HepG2 (cell line): Measurements from ENCODE around the gene CENPB. TPM values are rescaled to one million over a fixed set of nuclear protein-coding genes. Genes with fewer than 3 reads are reported as not detected.
A peak's percentile ranks its signal among the peaks of the same experiment; 100 is the strongest.

Source experiments
- CEBPG ChIP-seq: IDR thresholded peaks from 2 replicates; pipeline ENCODE4 v1.6.1; 2016
- DMAP1 ChIP-seq: IDR thresholded peaks from 2 replicates; pipeline ENCODE4 v1.6.1; 2016
- HDAC2 ChIP-seq: sonication (generic); formaldehyde crosslinking; IDR thresholded peaks from 2 replicates; pipeline ENCODE4 v1.4.0; 2020; ENCODE audit warnings: missing genetic modification reagents
- IRX3 ChIP-seq: sonication (generic); formaldehyde crosslinking; IDR thresholded peaks from 2 replicates; pipeline ENCODE4 v1.8.1; 2023; ENCODE audit warnings: mild to moderate bottlenecking, low read depth, missing genetic modification reagents, borderline replicate concordance
- MYC ChIP-seq: sonication (generic); formaldehyde crosslinking; IDR thresholded peaks from 2 replicates; pipeline ENCODE4 v1.9.0; 2021; ENCODE audit warnings: missing genetic modification reagents, borderline replicate concordance
- PCBP2 ChIP-seq: fragments of 200-400 bp; formaldehyde crosslinking; optimal IDR thresholded peaks from 2 replicates; pipeline ENCODE3; 2018; ENCODE audit warnings: low read length, low read depth; ENCODE audit not compliant: poor library complexity, severe bottlenecking
- PHB2 ChIP-seq: fragments of 450-650 bp; IDR thresholded peaks from 2 replicates; pipeline ENCODE4 v1.6.1; 2018; ENCODE audit not compliant: partially characterized antibody
- PREB ChIP-seq: sonication (generic); formaldehyde crosslinking; IDR thresholded peaks from 2 replicates; pipeline ENCODE4 v1.4.0; 2020; ENCODE audit warnings: missing genetic modification reagents
- PRMT3 ChIP-seq: sonication (generic); formaldehyde crosslinking; IDR thresholded peaks from 2 replicates; pipeline ENCODE4 v1.8.1; 2022; ENCODE audit warnings: low read depth, mild to moderate bottlenecking, moderate library complexity, missing genetic modification reagents, borderline replicate concordance
- SMAD9 ChIP-seq: sonication (generic); formaldehyde crosslinking; IDR thresholded peaks from 2 replicates; pipeline ENCODE4 v1.5.1; 2020; ENCODE audit warnings: mild to moderate bottlenecking, missing genetic modification reagents
- SNAPC5 ChIP-seq: sonication (generic); formaldehyde crosslinking; IDR thresholded peaks from 2 replicates; pipeline ENCODE4 v1.8.1; 2023; ENCODE audit warnings: mild to moderate bottlenecking, missing genetic modification reagents, borderline replicate concordance
- TCF7L2 ChIP-seq: IDR thresholded peaks from 2 replicates; pipeline ENCODE4 v1.6.1; 2011; ENCODE audit warnings: mild to moderate bottlenecking, low read depth, low read length, moderate library complexity
- THAP11 ChIP-seq: IDR thresholded peaks from 2 replicates; pipeline ENCODE4 v1.6.1; 2016; ENCODE audit warnings: missing biosample characterization, missing genetic modification reagents
- ZBTB38 ChIP-seq: sonication (generic); formaldehyde crosslinking; IDR thresholded peaks from 2 replicates; pipeline ENCODE4 v1.5.1; 2020; ENCODE audit warnings: mild to moderate bottlenecking, missing genetic modification reagents
- ZMYM4 ChIP-seq: sonication (generic); formaldehyde crosslinking; IDR thresholded peaks from 2 replicates; pipeline ENCODE4 v1.8.1; 2023; ENCODE audit warnings: mild to moderate bottlenecking, missing genetic modification reagents
- ZNF121 ChIP-seq: sonication (generic); formaldehyde crosslinking; IDR thresholded peaks from 2 replicates; pipeline ENCODE4 v1.5.0; 2020; ENCODE audit warnings: mild to moderate bottlenecking, missing genetic modification reagents
- ZNF136 ChIP-seq: sonication (generic); formaldehyde crosslinking; IDR thresholded peaks from 2 replicates; pipeline ENCODE4 v1.8.1; 2022; ENCODE audit warnings: low read depth, mild to moderate bottlenecking, moderate library complexity, missing genetic modification reagents
- ZNF17 ChIP-seq: sonication (generic); formaldehyde crosslinking; IDR thresholded peaks from 2 replicates; pipeline ENCODE4 v1.5.0; 2020; ENCODE audit warnings: mild to moderate bottlenecking, missing genetic modification reagents
- ZNF703 ChIP-seq: sonication (generic); formaldehyde crosslinking; IDR thresholded peaks from 2 replicates; pipeline ENCODE4 v1.5.1; 2020; ENCODE audit warnings: missing genetic modification reagents, mild to moderate bottlenecking, moderate library complexity, borderline replicate concordance
- ZNF883 ChIP-seq: sonication (generic); formaldehyde crosslinking; IDR thresholded peaks from 2 replicates; pipeline ENCODE4 v1.5.1; 2020; ENCODE audit warnings: mild to moderate bottlenecking, missing genetic modification reagents; ENCODE audit errors: not compliant biosample characterization
- ZZZ3 ChIP-seq: sonication (generic); formaldehyde crosslinking; IDR thresholded peaks from 2 replicates; pipeline ENCODE4 v1.4.0; 2020; ENCODE audit warnings: missing genetic modification reagents, mild to moderate bottlenecking, borderline replicate concordance
- polyA plus RNA-seq, 8 experiments: library from polyadenylated mRNA; depleted of rRNA in 3 of 8; stranded (reverse) in 7 of 8; unstranded in 1 of 8; fragments of >200 nt; fragmentation: Illumina TruSeq in 4 of 8; extraction: Trizol in 4 of 8; gene quantifications; 2 replicates each; pipeline versions ENCODE4 v1.2.1 to v1.2.3, GENCODE V29; 2011 to 2016; ENCODE audit warnings: low read depth in 4 of 8, missing spikeins in 1 of 8, mixed read lengths in 1 of 8; ENCODE audit not compliant: insufficient read depth in 1 of 8
- total RNA-seq, 5 experiments: library from RNA; depleted of rRNA; stranded (reverse); fragments of >200 nt; fragmentation: Illumina TruSeq; extraction: Trizol; gene quantifications; 2 replicates each; pipeline ENCODE4 v1.2.3, GENCODE V29; 2016; ENCODE audit warnings: low read depth in 1 of 5
- TF ChIP-seq, protein P1 (sequence below): sonication (generic); formaldehyde crosslinking; conservative IDR thresholded peaks from 2 replicates; pipeline ENCODE4 v1.4.0; 2020; ENCODE audit warnings: missing genetic modification reagents
- TF ChIP-seq, protein P2 (sequence below): IDR thresholded peaks from 2 replicates; pipeline ENCODE4 v1.6.1; 2016; ENCODE audit warnings: mild to moderate bottlenecking
- TF ChIP-seq, protein P3 (sequence below): sonication (generic); formaldehyde crosslinking; IDR thresholded peaks from 2 replicates; pipeline ENCODE4 v1.4.0; 2020; ENCODE audit warnings: mild to moderate bottlenecking, missing genetic modification reagents

Gene CENPB
- total and polyA plus RNA-seq, 2 of the 13 experiments (the other 11 are each of a cell fraction or from before 2014, with no cell fraction given), result 10.4 to 54.5 TPM

GRCh38 chr20:3818155-3819151 is 31.9 kb upstream of the CENPB start (continued):
- TF ChIP-seq PCBP2 (no peak), ZNF121 (CRISPR knock-in tag) (peak; percentile 40; the same call in 1 of the 2 replicates), CEBPG (CRISPR knock-in tag) (peak; percentile 79), THAP11 (CRISPR knock-in tag) (peak; percentile 88), ZNF17 (CRISPR knock-in tag) (no peak), HDAC2 (CRISPR knock-in tag) (peak; percentile 92), SNAPC5 (no peak), SMAD9 (CRISPR knock-in tag) (no peak), ZNF136 (peak; percentile 87), ZZZ3 (no peak), PRMT3 (CRISPR knock-in tag) (no peak), DMAP1 (CRISPR knock-in tag) (peak; percentile 86), PHB2 (no peak), TCF7L2 (no peak), MYC (CRISPR knock-in tag) (peak; percentile 85), ZBTB38 (CRISPR knock-in tag) (peak; percentile 90), ZNF883 (CRISPR knock-in tag) (peak; percentile 92), PREB (CRISPR knock-in tag) (no peak), IRX3 (CRISPR knock-in tag) (no peak), ZNF703 (CRISPR knock-in tag) (no peak), ZMYM4 (CRISPR knock-in tag) (peak; percentile 86)
- TF ChIP-seq, protein P1, sequence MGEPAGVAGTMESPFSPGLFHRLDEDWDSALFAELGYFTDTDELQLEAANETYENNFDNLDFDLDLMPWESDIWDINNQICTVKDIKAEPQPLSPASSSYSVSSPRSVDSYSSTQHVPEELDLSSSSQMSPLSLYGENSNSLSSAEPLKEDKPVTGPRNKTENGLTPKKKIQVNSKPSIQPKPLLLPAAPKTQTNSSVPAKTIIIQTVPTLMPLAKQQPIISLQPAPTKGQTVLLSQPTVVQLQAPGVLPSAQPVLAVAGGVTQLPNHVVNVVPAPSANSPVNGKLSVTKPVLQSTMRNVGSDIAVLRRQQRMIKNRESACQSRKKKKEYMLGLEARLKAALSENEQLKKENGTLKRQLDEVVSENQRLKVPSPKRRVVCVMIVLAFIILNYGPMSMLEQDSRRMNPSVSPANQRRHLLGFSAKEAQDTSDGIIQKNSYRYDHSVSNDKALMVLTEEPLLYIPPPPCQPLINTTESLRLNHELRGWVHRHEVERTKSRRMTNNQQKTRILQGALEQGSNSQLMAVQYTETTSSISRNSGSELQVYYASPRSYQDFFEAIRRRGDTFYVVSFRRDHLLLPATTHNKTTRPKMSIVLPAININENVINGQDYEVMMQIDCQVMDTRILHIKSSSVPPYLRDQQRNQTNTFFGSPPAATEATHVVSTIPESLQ (CRISPR knock-in tag), result no peak
- TF ChIP-seq, protein P2, sequence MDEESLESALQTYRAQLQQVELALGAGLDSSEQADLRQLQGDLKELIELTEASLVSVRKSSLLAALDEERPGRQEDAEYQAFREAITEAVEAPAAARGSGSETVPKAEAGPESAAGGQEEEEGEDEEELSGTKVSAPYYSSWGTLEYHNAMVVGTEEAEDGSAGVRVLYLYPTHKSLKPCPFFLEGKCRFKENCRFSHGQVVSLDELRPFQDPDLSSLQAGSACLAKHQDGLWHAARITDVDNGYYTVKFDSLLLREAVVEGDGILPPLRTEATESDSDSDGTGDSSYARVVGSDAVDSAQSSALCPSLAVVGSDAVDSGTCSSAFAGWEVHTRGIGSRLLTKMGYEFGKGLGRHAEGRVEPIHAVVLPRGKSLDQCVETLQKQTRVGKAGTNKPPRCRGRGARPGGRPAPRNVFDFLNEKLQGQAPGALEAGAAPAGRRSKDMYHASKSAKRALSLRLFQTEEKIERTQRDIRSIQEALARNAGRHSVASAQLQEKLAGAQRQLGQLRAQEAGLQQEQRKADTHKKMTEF, result peak; percentile 86
- TF ChIP-seq, protein P3, sequence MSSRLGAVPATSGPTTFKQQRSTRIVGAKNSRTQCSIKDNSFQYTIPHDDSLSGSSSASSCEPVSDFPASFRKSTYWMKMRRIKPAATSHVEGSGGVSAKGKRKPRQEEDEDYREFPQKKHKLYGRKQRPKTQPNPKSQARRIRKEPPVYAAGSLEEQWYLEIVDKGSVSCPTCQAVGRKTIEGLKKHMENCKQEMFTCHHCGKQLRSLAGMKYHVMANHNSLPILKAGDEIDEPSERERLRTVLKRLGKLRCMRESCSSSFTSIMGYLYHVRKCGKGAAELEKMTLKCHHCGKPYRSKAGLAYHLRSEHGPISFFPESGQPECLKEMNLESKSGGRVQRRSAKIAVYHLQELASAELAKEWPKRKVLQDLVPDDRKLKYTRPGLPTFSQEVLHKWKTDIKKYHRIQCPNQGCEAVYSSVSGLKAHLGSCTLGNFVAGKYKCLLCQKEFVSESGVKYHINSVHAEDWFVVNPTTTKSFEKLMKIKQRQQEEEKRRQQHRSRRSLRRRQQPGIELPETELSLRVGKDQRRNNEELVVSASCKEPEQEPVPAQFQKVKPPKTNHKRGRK (CRISPR knock-in tag), result no peak
